A549 (cell line): ENCODE data around the gene SYCP2. TPM values are rescaled to one million over a fixed set of nuclear protein-coding genes. Genes with fewer than 3 reads are reported as not detected.

Experiments used
- ATAC-seq, 2 experiments: fragments of 200-7000 bp in 1 of 2; fragments of >200 bp in 1 of 2; cut with Nextera tagmentation in 1 of 2; cut with Tn5 transposase in 1 of 2; 3 replicates each; pipeline versions ENCODE4 v1.8.0 to v1.9.1; 2018 to 2020; ENCODE audit warnings: mild to moderate bottlenecking in 1 of 2, moderate library complexity in 1 of 2
- CTCF ChIA-PET: fragments of 300-600 bp; sonication (Branson Sonifier 250); formaldehyde crosslinking; extraction: SDS; loops from one replicate; lab custom pipeline; 2021; ENCODE audit warnings: antibody characterized with exemption, inconsistent platforms; lab: Yijun Ruan, JAX
- POLR2A ChIA-PET: fragments of 350-600 bp; formaldehyde crosslinking; extraction: SDS; loops from one replicate; lab custom pipeline; 2021; ENCODE audit warnings: antibody characterized with exemption, inconsistent platforms; lab: Yijun Ruan, JAX
- DNase-seq, 2 experiments: peaks; one replicate each; pipeline versions ENCODE4 v3.0.0 to v3.0.0-alpha.2; 2011 to 2016; ENCODE audit warnings: low read depth in 1 of 2, low spot score in 1 of 2
- FAIRE-seq: peaks from 2 replicates; lab custom pipeline; 2011; peaks lifted over from hg19 to GRCh38; lab: Jason Lieb, UNC
- H3K27ac ChIP-seq, 2 experiments: fragments of >200 bp; sonication (Bioruptor Twin); formaldehyde crosslinking; 3 replicates each; pipeline ENCODE4 v1.5.1; 2016 to 2017
- H3K4me1 ChIP-seq: fragments of >200 bp; sonication (Bioruptor Twin); formaldehyde crosslinking; 3 replicates; pipeline ENCODE4 v1.6.1; 2016
- H3K4me2 ChIP-seq: fragments of >200 bp; sonication (Bioruptor Twin); formaldehyde crosslinking; 3 replicates; pipeline ENCODE4 v1.6.1; 2016
- H3K4me3 ChIP-seq: fragments of >200 bp; sonication (Bioruptor Twin); formaldehyde crosslinking; 3 replicates; pipeline ENCODE4 v1.5.1; 2016
- H3K9me3 ChIP-seq: fragments of >200 bp; sonication (Bioruptor Twin); formaldehyde crosslinking; 3 replicates; pipeline ENCODE4 v1.6.1; 2016
- CBX2 ChIP-seq: fragments of 200-600 bp; sonication (generic); IDR thresholded peaks from 2 replicates; pipeline ENCODE4 v1.6.1; 2016; ENCODE audit warnings: low read depth, mild to moderate bottlenecking, borderline replicate concordance
- CBX8 ChIP-seq: fragments of 200-600 bp; sonication (generic); IDR thresholded peaks from 2 replicates; pipeline ENCODE4 v1.6.1; 2016
- CHD4 ChIP-seq: fragments of 200-600 bp; sonication (generic); IDR thresholded peaks from 2 replicates; pipeline ENCODE4 v1.6.1; 2016; ENCODE audit warnings: antibody characterized with exemption, mild to moderate bottlenecking, borderline replicate concordance
- CTCF ChIP-seq: fragments of >200 bp; sonication (Bioruptor Twin); formaldehyde crosslinking; IDR thresholded peaks from 3 replicates; pipeline ENCODE4 v1.5.1; 2016
- E2F6 ChIP-seq: IDR thresholded peaks from 2 replicates; pipeline ENCODE4 v1.6.1; 2012; ENCODE audit warnings: low read depth, borderline replicate concordance
- FOXS1 ChIP-seq: fragments of 250-450 bp; sonication (Bioruptor Pico); IDR thresholded peaks from 2 replicates; pipeline ENCODE4 v1.5.0; 2020; ENCODE audit warnings: mild to moderate bottlenecking, moderate library complexity
- GATA3 ChIP-seq: IDR thresholded peaks from 2 replicates; pipeline ENCODE4 v1.6.1; 2012; ENCODE audit warnings: borderline replicate concordance
- HDAC2 ChIP-seq: fragments of 200-600 bp; sonication (generic); IDR thresholded peaks from 2 replicates; pipeline ENCODE4 v1.6.1; 2016
- HES2 ChIP-seq: fragments of >200 bp; sonication (Bioruptor Twin); formaldehyde crosslinking; IDR thresholded peaks from 2 replicates; pipeline ENCODE4 v1.6.1; 2016
- HEYL ChIP-seq: fragments of 250-450 bp; sonication (Bioruptor Pico); IDR thresholded peaks from 2 replicates; pipeline ENCODE4 v1.8.0; 2021; ENCODE audit warnings: mild to moderate bottlenecking, moderate library complexity
- HOXB13 ChIP-seq: fragments of 250-450 bp; sonication (Bioruptor Pico); IDR thresholded peaks from 2 replicates; pipeline ENCODE4 v1.5.0; 2020; ENCODE audit warnings: low read depth, mild to moderate bottlenecking, moderate library complexity
- HOXB5 ChIP-seq: fragments of 250-450 bp; sonication (Bioruptor Pico); IDR thresholded peaks from 2 replicates; pipeline ENCODE4 v1.5.0; 2020; ENCODE audit warnings: mild to moderate bottlenecking, moderate library complexity
- KDM1A ChIP-seq: fragments of 200-600 bp; sonication (generic); IDR thresholded peaks from 2 replicates; pipeline ENCODE4 v1.6.1; 2016; ENCODE audit warnings: low read depth, mild to moderate bottlenecking
- MAFK ChIP-seq: fragments of 450-650 bp; IDR thresholded peaks from 2 replicates; pipeline ENCODE4 v1.6.1; 2014; ENCODE audit not compliant: partially characterized antibody
- MAX ChIP-seq: IDR thresholded peaks from 2 replicates; pipeline ENCODE4 v1.6.1; 2012
- MYC ChIP-seq: IDR thresholded peaks from 2 replicates; pipeline ENCODE4 v1.6.1; 2012; ENCODE audit warnings: mild to moderate bottlenecking, inconsistent platforms, low read length, improper control_type of control experiment, borderline replicate concordance
- NFE2L2 ChIP-seq: fragments of 150-350 bp; conservative IDR thresholded peaks from 2 replicates; pipeline ENCODE4 v1.6.1; 2014; ENCODE audit warnings: low read length
- NPAS2 ChIP-seq: fragments of 250-450 bp; sonication (Bioruptor Pico); IDR thresholded peaks from 2 replicates; pipeline ENCODE4 v1.8.0; 2022; ENCODE audit warnings: mild to moderate bottlenecking, moderate library complexity, borderline replicate concordance
- PBX3 ChIP-seq: IDR thresholded peaks from 2 replicates; pipeline ENCODE4 v1.6.1; 2012
- RAD21 ChIP-seq, 2 experiments: fragments of >200 bp in 1 of 2; sonication (Bioruptor Twin) in 1 of 2; formaldehyde crosslinking in 1 of 2; IDR thresholded peaks in 1 of 2; conservative IDR thresholded peaks in 1 of 2; 2 replicates in 1 of 2; 3 replicates in 1 of 2; pipeline ENCODE4 v1.6.1; 2012 to 2018; ENCODE audit warnings: inconsistent platforms in 1 of 2
- TFCP2L1 ChIP-seq: fragments of 250-450 bp; sonication (Bioruptor Pico); IDR thresholded peaks from 2 replicates; pipeline ENCODE4 v1.5.0; 2021; ENCODE audit warnings: mild to moderate bottlenecking
- TP53 ChIP-seq: fragments of 250-450 bp; sonication (Bioruptor Pico); IDR thresholded peaks from 2 replicates; pipeline ENCODE4 v1.5.0; 2021; ENCODE audit warnings: mild to moderate bottlenecking, moderate library complexity
- ZC3H11A ChIP-seq: fragments of 450-650 bp; IDR thresholded peaks from 2 replicates; pipeline ENCODE4 v1.6.1; 2014; ENCODE audit warnings: antibody characterized with exemption, mild to moderate bottlenecking
- ZNF302 ChIP-seq: fragments of 250-450 bp; sonication (Bioruptor Pico); IDR thresholded peaks from 2 replicates; pipeline ENCODE4 v1.9.0; 2021; ENCODE audit warnings: inconsistent platforms, mild to moderate bottlenecking, moderate library complexity
- WGBS: methylation state at CpG from one replicate; pipeline ENCODE4 v1.1.6; 2017; ENCODE audit errors: missing lambda C conversion rate; 5-methylcytosine and 5-hydroxymethylcytosine counted together
- polyA plus RNA-seq, 4 experiments: library from polyadenylated mRNA; depleted of rRNA in 3 of 4; stranded (reverse); fragments of >200 nt; fragmentation: RNase III in 1 of 4; extraction: RNeasy Plus Mini Kit Qiagen cat#74134 plus additional on column Dnase treatment in 1 of 4; gene quantifications; 2 replicates in 3 of 4; 3 replicates in 1 of 4; pipeline ENCODE4 v1.2.3, GENCODE V29; 2011 to 2017

The SYCP2 gene
- polyA plus RNA-seq, 2 of the 4 experiments (the other 2 are of a cell fraction) = 0.52 to 2.1 TPM

GRCh38 chr20:59848182-59848581, 85.3 kb downstream of the SYCP2 start:
- TF ChIP-seq HOXB5 (CRISPR knock-in tag) (no peak), HOXB13 (CRISPR knock-in tag) (no peak), ZNF302 (CRISPR knock-in tag) (no peak), GATA3 (no peak), CHD4 (no peak), CTCF (no peak), HES2 (no peak), FOXS1 (CRISPR knock-in tag) (no peak)
- no peak for ATAC-seq
- WGBS = 32% methylated on average over 2 of the region's 2 CpGs
- Histone ChIP-seq H3K4me2 (no peak overlapping the region), H3K27ac (no peak overlapping the region), H3K4me3 (no peak overlapping the region), H3K9me3 (no peaks in the 10 kb centered on the region), H3K4me1 (no peaks in the 10 kb centered on the region)
- POLR2A ChIA-PET = no interaction called here
- CTCF ChIA-PET = interaction anchor here (0.8 to 8.1 kb wide), 6 partner anchors 9 to 77 kb away, joined by 3 to 68 read pairs (median 4); no protein-coding TSS in a partner anchor
- DNase-seq = no peak
- no peak for FAIRE-seq

GRCh38 chr20:59845472-59845871, 88.0 kb downstream of the SYCP2 start:
- Histone ChIP-seq H3K9me3 (no peaks in the 10 kb centered on the region), H3K4me2 (no peak overlapping the region), H3K4me1 (no peaks in the 10 kb centered on the region), H3K27ac (no peak overlapping the region), H3K4me3 (no peak overlapping the region)
- no peak for FAIRE-seq
- no peak for ATAC-seq
- TF ChIP-seq CBX2 (no peak), MAX (no peak), HEYL (no peak), MYC (no peak), TFCP2L1 (CRISPR knock-in tag) (no peak), NFE2L2 (no peak), HDAC2 (no peak), RAD21 (conservative IDR thresholded peaks at IDR 0.05 in 1 of 2, IDR thresholded peaks at IDR 0.05 in 1 of 2) (no peak), E2F6 (no peak), CBX8 (no peak), ZC3H11A (no peak), CHD4 (no peak)
- ChIA-PET CTCF (no interaction called here), POLR2A (no interaction called here)
- DNase-seq = no peak
- WGBS = 9% methylated on average over 3 of the region's 3 CpGs

- Histone ChIP-seq H3K4me3 (no peak overlapping the region), H3K4me1 (no peaks in the 10 kb centered on the region), H3K4me2 (no peak overlapping the region), H3K9me3 (no peaks in the 10 kb centered on the region), H3K27ac (no peak overlapping the region)
- CTCF ChIA-PET = interaction anchor here (1.0 to 3.0 kb wide), 3 partner anchors 8 to 12 kb away, joined by 3 to 16 read pairs (median 3); no protein-coding TSS in a partner anchor
- TF ChIP-seq ZNF302 (CRISPR knock-in tag) (no peak), PBX3 (no peak), MAFK (no peak), RAD21 (conservative IDR thresholded peaks at IDR 0.05 in 1 of 2, IDR thresholded peaks at IDR 0.05 in 1 of 2) (no peak), NPAS2 (no peak), NFE2L2 (no peak), KDM1A (no peak), MAX (no peak), TP53 (no peak)
- POLR2A ChIA-PET = no interaction called here
- 48% methylated on average over 5 of the region's 5 CpGs for WGBS
- FAIRE-seq = no peak
- no peak for ATAC-seq
- DNase-seq = no peak
Measured at GRCh38 chr20:59839400-59839799, 94.0 kb downstream of the SYCP2 start.
